ENCODE data around the gene R3HDML.
"Not testable (repeated sequence)": the region's sequence is repeated elsewhere in the genome, so short reads cannot be mapped to it uniquely, and the experiment has no call there.

The R3HDML gene

DNA sequence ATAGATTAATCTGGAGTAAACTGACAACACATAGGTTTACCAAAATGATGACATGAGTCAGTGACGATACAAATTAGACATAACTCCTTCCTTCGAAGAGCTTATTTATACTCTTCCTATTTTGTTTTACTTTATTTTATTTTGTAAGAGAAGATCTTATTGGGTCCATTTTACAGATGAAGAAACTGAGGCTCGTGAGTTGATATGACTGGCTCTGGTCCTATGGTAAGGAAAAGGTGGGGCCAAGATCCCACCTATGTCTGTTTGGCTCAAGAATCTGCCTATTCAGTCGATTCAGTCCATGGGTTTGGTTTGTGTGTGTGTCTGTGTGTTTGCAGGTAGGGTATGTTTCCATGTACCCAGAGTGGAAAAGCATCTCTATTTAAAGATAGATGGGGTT lies 8.4 kb upstream of the R3HDML start:
- DNase-seq: no peak

DNA sequence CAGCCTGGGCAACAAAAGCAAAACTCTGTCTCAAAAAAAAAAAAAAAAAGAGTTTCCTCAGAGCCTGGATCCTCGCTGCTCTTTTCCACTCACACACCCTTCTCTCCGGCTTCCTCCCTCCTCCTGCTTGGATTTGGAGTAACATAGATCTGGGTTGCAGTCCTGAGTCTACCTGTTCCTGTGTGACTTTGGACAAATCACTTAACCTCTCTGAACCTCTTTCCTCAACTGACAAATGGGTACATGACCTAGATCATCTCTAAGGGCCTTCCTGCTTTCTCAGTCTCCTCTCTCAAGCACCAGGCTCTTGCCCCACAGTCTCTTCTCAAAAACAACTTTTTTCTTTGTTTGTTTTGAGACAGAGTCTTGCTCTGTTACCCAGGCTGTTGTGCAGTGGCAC lies 5.6 kb upstream of the R3HDML start:
- no peak for DNase-seq

DNA sequence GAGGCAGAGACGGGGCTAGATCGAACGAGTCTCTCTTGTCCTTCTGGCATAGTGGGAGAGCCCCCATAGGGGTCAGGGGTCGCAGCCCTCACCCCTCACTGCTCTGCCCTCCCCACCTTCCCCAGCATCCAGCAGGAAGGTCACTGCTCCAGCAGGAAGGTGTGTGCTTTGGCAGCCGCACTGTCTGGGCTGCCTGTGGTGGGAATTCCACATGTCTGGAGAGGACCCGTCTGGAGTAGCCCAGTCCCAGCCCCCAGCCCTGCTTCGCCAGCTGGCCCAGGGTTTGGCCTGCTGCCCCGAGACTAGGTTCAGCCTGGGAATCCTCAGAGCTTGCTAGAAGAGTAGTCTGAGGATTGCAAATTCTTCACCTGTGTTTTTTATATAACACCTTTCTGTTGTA lies 2.5 kb upstream of the R3HDML start:
- DNase-seq: no peak

DNA sequence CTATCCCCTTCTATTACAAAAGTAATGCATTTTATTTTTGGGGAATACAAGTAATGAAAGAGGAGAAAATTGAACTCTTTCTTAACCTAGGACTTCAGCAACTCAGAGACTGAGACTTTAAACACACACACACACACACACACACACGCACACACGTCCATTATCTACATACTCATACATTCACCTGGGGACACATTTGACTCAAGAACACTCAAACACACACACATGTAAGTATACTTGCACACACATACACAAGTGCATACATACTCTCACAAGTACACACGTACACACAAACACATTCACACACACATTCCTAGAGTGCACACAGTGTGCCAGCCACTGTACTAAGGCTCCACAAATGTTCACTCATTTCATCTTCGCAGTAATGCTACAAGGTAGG lies 2.1 kb upstream of the R3HDML start:
- DNase-seq: no peak

DNA sequence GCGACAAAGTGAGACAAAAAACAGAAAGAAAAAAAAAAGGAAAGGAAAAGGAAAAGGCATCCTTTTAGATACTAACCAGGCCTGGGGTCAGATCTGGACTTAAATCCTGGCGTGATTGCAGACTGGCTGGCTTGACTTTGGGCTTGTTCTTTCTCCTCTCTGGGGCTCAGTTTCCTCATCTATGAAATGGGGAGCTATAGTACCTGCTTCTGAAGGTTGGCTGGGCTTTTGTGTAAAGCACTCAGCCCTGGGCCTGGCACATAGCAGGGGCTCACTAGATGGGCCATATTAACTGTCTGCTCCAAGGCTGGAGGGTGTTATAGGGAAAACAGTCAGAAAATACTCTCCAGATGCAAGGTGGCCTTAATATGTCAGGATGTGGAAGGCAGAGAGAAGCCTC lies 1.2 kb upstream of the R3HDML start:
- no peak for DNase-seq

DNA sequence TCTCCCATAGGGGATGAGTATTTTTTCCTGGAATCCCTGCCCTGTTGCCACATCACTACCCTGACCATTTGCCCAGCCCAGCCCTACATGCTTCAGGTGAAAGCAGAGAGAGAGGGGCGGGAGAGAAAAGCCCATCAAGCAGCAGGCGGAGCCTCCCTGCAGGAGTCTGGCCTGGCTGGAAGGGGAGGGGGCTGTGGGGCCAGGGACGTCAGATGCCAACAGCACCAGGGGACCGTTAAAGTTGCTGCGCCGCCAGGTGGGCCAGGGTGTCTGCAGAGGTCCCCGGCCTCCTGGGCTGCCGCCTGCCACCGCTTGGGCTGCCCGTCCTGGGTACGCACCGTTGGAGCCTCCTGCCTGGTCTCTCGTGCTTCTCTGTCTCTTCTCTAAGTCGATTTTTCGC lies 757 bp upstream of the R3HDML start:
- DNase-seq: no peak

DNA sequence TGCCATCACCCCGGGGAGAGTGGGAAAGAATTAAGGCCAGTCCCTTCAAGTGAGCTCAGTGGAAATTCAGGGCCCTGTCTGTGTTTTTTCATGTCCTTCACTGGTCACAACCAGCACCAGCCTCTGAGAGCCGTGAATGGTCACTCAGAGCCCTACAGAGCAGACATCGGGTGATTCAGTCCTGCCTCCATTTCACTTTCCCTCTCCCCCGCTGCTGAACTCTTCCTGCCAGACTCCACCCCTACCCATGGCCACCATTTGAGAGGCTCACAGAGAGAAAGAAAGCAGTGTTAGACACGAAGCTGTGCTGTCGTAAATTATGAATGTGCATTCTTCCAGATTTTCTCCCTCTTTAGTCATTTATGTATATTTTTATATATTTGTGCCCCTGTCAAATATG lies 5.4 kb downstream of the R3HDML start:
- no peak for DNase-seq

DNA sequence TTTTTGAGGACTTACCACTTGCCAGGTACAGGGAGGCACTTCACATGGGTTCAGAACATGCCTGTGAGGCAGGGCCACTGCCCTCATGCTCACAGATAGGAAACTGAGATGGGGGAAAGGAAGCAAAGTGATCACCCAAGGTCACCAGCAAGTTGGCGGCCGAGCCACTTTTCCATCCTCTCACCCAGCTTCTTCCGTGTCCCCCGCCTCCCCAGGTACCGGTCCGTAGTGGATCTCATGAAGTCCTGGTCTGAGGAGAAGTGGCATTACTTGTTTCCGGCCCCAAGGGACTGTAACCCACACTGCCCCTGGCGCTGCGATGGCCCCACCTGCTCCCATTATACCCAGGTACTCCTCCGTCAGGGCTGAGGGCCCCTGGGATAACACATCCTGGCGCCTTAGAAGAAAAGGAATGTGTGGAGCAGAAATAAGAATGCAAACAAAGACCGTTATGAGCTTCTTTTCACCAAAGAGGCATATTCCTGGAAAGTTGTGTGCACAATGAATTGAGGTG lies 6.4 kb downstream of the R3HDML start:
- no peak for DNase-seq

DNA sequence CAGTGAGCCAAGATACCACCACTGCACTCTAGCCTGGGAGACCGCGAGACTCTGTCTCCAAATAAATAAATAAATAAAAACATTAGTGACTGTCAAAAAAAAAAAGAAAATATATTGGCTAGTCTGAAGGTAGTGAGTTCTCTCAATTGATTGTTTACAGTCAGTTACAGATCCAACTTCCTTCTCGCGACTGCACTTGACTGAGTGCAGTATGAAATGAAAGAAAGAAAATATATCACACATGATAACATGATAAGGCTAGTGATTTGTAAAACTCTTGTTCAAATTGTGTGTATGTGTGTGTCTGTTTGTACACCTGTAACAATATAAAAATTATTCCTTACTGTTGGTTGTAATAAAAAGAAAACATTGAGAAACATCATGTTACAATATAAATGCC lies 7.9 kb downstream of the R3HDML start:
- DNase-seq: no peak

DNA sequence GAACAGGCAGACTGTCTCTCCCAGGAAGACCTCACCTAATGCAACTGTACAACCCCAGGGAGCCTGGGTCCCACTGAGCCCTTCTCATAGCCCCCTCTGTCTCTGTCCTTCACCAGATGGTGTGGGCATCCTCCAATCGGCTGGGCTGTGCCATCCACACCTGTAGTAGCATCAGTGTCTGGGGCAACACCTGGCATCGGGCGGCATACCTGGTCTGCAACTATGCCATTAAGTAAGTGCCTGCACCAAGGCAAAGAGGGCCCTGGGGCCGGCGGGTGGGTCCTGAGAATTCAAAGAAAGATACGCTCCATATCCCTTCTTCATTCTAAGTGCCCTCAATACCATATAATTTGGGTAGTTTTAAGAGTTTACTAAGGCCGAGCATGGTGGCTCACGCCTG lies 8.3 kb downstream of the R3HDML start:
- no peak for DNase-seq

DNA sequence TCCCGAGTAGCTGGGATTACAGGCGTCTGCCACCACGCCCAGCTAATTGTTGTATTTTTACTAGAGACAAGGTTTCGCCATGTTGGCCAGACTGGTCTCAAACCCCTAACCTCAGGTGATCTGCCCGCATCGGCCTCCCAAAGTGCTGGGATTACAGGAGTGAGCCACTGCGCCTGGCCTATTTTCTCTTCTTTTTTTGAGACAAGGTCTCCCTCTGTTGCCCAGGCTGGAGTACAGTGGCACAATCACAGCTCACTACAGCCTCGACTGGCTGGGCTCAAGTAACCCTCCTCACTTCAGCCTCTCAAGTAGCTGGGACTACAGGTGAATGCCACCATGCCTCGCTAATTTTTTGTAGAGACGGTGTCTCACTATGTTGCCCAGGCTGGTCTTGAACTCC lies 9.1 kb downstream of the R3HDML start:
- DNase-seq: not testable (repeated sequence)

DNA sequence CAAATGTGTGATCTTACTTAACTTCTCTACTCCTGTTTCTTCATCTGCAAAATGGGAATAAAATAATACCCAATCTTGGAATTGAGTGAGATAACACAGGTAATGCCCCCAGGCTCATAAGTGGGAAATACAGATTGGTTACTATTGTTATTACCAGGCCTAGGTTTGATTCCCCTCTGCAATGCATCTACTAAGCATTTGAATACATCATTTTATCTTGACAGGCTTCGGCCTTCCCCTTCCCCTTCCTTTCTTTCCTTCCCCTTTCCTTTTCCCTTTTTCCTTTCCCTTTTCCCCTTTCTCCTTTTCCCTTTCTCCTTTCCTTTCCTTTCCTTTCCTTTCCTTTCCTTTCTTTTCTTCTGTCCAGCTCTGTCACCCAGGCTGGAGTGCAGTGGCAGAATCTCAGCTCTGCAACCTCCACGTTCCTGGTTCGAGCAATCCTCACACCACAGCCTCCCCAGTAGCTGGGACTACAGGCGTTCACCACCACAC lies 11.4 kb downstream of the R3HDML start:
- DNase-seq: no peak

DNA sequence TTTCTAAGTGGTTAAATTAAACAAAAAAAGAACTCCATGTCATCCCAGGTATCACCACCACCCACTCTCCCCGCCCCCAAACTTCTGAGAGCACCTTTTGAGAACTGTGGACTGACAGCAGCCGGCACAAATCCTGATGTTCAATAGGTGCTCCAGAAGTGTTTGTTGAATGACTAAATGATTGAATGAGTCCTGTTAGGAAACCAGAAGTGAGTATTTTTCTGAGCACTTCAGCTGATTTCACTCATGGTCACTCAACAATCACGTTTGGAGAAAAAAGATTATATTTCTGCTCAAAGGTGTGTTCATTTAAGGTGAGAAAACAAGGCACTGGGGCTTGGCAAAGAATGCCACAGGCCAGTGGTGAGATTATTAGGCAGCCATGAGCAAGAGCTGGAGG lies 12.5 kb downstream of the R3HDML start:
- no peak for DNase-seq

DNA sequence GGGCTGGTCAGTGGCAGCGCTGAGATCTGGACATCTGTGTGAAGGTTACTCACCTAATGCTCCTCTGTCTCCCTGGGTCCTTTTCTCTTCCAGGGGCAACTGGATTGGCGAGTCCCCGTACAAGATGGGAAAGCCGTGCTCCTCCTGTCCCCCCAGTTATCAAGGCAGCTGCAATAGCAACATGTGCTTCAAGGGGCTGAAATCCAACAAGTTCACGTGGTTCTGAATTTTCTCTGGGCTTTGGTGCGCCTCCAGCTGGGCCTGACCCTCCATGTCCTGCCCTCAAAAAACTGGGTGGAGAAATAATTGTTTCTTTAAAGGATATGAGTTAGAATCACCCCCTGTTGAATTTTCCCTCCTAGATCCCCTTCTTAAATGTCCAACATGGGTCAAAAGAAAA lies 13.7 kb downstream of the R3HDML start:
- no peak for DNase-seq

DNA sequence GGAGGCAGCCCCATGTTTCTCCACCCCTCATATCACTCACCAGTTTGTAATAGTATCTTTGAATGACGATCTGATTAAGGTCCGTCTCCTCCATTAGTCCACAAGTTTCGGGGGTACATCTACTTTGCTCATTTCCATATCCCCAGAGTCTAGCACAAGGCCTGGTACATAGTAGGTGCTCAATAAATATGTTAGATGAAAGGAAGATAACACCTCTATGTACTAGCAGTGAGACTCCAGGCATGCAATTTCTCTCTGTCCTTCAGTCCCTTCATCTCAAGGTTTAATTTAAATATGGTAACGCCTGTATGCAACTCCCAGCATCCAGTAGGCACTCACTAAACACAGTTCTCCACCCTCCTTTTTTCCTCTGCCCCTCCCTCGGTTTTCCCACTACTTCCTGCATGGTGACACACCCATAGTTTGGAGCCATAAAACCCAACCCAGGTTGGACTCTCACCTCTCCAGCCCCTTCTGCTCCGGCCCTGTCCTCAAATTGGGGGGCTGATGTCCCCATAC lies 18.2 kb downstream of the R3HDML start:
- DNase-seq: no peak

DNA sequence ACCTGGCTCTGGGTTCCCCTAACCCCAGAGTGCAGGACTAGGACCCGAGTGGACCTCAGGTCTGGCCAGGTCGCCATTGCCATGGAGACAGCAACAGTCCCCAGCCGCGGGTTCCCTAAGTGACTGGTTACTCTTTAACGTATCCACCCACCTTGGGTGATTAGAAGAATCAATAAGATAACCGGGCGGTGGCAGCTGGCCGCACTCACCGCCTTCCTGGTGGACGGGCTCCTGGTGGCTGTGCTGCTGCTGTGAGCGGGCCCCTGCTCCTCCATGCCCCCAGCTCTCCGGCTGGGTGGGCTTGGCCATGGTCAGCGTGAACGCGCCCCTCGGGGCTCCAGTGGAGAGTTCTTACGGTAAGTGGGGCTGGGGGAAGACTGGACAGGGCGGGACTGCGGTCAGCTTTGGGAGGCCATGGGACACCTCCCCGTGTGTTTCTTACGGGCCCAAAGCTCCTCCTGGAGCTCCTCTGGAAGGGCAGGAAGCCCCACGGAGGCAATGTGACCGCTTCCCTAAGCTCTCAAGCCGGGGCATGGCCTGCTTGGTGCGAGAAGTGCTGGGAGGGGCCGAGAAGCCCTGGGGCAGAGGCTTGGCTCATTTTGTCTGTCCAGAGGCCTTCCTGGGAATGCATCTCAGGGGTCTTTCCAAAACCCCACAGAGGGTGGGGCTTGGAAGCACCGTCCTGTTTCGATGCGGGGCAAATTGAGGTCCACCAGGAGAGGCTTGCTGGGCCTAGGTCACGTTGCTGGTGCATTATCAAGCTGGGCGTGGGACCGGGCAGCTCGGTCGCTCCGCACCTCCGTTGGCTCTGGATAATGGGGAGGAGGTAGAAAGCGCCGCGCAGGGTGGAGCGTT lies 18.9 kb downstream of the R3HDML start, which contains the start of gene HNF4A:
TSS of gene HNF4A (plus strand) at position 202 of the 855 bp plus-strand sequence. CDS start at position 308, 106 bp downstream.
- DNase-seq: no peak

DNA sequence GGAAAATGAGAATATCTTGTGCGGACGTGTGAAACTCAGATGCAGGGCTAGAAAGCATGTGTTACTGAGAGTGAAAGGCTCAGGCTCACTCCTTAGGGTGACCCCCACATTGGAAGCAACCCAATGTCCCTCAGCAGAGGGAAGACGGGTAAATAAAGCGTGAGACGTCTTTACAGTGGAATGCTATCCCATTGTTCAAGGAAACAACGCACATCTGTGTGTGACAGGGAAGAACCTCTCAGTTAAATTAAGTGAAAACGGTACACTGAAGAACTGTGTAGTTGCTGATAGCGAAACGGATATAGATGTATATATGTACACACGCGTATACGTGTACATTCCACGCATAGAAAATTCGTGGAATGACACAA lies 19.5 kb downstream of the R3HDML start:
- DNase-seq: no peak

DNA sequence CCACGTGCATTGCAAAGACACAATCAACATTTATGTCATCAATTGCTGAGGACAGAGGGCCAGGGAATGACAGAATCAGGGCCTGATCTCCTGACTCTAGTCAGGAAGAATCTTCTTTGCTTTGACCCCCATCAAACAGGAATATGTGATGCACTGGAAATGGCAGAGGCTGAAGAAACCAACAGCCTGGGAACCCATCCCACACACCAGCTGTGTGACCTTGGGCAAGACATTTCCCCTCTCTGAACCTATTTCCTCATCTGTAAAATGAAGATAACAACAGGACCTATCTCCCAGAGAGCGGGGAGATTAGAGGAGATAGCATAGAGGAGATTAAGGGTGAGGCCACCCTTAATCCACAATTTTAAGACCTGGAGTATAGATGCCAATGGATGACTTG lies 20.2 kb downstream of the R3HDML start:
- DNase-seq: no peak

DNA sequence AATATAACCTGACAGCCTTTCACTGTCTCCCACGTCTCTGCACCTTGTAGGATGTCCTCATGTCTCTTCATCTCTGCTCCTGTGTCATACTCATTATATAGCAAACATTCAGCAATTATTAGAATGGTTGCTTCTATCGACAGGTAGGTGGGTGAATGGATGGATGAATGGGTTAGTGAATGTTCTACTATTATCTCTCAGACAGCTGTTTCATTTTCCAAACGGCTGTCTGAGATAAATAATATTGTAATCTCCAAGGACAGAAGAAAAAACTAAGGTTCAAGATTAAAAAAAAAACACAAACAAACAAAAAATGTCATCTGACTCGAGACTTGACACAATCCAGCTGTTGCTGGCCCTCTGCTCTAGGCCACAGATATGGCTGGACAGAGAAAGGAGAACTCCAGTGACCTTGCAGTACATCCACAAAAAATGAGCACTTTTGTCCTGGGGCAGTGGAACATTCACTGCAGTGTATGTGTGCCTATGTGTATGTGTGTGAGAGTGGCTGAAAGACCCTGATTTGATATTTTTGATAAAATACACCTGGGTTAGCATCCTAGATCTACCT lies 20.8 kb downstream of the R3HDML start:
- no peak for DNase-seq

DNA sequence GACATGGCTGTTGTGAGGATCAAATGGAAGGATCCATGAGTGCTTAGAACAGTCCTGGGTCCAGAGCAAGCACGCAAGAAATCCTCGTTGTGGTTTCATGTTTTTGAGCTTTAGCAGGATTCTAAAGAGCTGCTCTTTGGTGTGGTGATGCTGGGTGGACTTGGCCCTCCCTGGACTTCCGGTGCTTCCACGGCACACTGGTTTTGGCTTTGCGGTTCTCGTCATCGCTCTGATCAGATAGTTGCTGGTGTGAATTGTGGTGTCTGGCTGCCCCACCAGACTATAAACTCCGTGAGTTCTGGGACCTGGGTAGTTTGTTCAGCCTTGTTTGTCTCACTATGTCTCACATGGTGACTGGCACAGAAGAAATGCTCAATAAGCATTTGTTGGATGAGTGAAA lies 21.9 kb downstream of the R3HDML start:
- DNase-seq: no peak

DNA sequence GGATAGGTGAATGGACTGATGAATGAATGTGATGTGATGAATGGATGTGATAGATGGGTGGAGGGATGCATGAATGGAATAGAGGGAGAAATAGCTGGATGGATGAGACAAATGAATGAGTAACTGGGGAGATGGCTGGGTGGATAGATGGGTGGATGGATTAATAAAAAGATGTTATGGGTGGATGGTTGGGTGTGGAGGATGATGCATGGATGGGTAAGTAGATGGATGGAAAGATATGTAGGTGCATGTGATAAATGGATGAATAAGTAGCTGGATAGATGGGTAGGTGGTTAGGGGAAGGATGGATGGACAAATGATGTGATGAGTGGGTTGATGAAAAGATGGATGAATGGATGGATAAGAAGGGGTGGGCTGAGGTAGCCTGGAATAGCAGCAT lies 23.4 kb downstream of the R3HDML start:
- DNase-seq: no peak

DNA sequence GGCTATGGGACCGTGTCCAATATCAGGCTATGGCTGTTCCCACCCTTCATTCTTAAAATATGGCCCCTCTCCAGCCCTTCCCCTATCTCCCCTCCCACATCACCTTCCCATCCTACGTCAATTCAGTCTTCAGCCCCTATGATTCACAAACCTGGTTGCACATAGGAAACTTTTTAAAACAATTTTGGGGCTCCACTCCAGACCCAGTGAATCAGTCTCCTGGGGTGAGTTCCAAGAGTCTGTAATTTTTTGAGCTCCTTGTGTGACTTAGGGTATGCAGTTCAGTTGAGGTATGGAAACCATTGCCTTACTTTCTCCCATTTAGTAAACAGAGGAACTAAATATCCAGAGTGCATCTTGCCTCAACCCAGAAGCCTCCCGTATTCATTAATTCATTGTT lies 24.2 kb downstream of the R3HDML start:
- no peak for DNase-seq

DNA sequence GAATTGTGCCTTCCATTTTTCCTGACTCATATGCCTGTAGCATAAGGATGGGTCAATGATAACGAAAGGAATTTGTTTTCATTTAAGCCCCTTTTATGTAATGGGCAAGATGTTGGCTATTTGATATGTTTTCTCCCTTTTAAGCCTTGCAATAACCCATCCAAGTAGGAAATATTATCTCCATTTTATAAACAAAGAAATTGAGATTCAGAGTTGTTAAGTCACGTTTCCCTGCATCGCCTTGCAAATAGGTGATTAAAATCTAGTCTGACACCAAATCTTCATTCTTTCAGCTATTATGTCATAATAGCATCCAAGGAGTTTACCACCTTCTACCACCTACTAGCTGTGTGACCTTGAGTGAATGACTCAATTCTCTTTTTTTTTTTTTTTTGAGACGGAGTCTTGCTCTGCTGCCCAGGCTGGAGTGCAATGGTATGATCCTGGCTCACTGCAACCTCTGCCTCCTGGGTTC lies 25.7 kb downstream of the R3HDML start:
- DNase-seq: no peak

DNA sequence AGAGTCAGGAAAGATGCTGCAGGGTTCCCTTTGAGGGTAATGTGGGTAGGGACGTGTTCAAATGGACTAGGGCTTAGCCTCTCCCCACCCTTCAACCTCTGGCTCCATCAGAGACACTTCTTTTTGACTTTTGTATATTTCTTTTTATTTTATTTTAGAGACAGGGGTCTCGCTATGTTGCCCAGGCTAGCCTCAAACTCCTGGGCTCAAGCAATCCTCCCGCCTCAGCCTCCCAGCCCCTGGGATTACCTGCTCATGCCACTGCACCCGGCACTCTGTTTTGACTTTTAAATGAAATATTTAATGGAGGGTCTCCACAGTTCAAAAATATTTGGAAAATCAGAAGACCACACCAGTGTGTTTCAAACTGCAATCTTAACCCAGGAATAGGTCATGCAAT lies 27.2 kb downstream of the R3HDML start:
- DNase-seq: no peak
